Measurements from ENCODE around the gene SERPINB6.
"Not testable (repeated sequence)": the region's sequence is repeated elsewhere in the genome, so short reads cannot be mapped to it uniquely, and the experiment has no call there.

SERPINB6 gene

DNA sequence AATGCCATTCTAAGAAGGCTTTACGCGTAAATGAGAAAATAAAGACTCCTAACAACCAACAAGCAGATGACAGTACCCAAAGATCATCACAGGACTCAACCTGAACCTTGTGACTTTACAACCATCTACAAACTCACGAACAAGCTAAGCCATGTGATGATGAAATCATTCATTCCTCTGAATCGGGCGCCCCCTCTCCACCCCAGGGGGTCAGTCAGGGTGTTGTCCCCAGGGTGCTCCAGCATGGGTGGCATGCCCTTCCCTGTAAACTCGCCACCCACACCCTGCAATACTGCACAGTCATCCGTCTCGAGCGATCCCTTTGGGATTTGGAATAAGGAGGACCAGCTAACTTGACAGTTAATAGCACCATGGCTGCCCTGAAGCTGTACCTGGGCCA is 12.6 kb downstream of the SERPINB6 start:
- no peak for DNase-seq (ENCODE audit: low read depth, low spot score)

DNA sequence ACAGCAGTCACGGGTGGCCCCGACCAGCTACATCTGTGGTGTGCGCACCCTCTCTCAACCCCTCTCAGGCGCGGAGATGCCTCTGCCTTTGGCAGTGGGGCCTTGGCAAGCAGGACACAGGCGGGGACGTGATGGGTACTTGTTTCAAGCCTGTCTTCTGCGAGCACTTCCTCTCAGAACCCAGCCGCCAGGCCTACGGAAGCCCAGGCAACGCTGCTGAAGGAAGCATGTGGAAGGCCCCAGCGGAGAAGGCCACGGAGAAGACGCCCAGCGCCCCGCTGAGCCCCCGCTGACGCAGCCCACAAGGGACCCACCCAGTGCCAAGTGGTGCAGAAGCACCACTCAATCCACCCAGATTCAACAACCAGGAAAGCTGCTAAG is 13.0 kb downstream of the SERPINB6 start:
- no peak for DNase-seq (ENCODE audit: low read depth, low spot score)

DNA sequence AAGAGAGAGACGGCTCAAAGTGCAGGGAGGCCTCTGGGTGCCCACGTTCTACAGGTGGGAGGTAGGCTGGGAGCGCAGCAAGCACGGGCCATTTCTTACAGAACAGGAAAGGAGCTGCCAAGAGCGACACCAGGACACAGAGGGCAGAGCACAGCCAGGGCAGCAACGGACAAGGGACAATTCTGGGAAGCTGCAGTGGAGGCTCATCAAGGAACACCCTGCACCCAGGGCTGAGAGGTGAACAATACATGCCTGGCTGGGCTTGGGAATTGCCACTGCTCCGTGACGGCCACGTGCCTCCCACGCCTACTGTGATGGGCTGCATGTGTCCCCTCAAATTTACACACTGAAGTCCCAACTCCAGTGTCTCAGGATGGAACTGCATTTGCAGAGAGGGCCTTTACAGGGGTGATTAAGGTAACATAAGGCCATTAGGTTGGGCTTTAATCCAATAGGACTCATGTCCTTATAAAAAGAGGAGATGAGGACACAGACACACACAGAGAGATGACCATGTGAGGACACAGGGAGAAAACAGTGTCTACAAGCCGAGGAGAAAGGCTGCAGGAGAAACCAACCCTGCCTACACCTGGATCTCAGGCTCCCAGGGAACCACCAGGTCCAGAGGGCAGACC is 13.6 kb downstream of the SERPINB6 start:
- no peak for DNase-seq (ENCODE audit: low read depth, low spot score)

DNA sequence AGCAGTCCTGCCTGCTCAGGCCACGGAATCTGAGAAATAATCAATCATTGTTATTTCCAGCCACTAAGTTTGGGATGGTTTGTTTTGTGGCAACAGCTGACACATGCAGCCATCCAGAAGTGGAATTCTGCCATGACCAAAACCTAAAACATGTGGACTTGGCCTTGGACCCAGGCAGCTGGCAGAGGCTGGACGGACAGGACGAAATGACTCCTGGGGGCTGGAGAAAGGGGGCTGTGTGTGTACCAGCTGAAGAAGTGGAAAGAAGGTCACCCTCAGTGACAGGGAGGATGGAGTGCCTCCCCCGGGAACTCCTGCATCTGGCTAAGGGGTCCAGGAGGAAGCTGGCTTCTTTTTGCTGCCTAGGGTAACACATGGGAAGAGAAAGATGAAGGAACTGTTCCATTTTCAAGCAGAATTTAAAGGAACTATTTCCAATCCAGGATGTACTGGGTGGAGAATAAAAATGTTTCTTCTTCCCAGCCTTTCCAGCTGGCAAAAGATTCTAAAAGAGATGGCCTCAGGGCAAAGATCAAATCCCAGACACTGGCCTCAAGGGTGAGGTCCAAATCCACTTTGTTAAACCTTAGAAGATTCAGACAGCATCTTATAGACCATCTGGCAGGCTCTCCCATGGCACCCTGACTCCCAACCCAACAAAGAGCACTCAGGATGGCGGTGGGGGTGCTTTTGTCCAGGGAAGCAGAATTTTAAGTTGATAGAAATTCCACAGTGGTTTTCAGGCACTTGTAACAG is 14.3 kb downstream of the SERPINB6 start:
- DNase-seq (ENCODE audit: low read depth, low spot score): no peak

DNA sequence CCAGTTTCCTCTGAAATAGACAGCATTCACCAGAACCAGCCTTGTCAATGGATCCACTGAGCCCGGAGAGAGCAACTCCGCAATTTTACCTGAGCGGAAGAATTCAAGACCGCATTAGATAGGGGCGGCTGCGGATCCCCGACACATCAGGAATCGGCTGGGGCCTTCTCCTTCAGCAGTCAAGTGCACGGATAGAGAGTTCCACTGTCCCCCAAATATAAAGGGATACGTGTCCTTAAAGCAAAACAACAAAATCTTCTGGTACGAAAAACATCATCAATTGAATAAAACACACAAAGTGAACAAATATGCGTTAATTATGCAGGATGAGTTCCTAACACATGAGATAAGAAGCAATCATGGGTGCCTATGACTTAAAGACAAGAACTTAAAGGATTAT is 18.3 kb downstream of the SERPINB6 start:
- DNase-seq (ENCODE audit: low read depth, low spot score): no peak

DNA sequence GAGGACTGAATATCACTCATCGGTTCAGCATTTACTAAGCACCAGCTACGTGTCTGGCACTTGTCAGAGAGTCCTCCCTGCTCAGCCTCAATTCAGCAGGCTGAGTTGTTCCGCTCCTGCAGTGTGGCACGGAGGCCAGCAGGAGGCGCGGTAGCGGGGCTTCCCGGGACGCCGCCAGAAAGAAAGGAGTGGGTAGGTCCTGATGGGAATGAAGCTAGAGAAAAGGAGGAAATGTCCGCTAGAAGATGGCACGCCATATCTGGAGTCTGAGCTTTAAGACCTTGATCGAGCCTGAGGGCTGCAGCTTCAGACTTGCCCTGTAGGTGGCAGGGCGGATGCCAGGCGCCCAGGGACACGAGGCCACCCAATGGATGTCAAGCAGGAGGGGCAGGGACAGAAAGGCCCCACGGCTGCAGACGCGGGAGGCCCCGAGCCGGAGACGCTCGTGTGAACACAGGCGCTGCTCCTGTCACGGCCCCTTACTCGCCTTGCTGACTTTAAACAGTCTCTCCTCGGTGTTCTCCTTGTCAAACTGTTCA is 18.7 kb downstream of the SERPINB6 start:
- DNase-seq (ENCODE audit: low read depth, low spot score): peak; percentile 56

DNA sequence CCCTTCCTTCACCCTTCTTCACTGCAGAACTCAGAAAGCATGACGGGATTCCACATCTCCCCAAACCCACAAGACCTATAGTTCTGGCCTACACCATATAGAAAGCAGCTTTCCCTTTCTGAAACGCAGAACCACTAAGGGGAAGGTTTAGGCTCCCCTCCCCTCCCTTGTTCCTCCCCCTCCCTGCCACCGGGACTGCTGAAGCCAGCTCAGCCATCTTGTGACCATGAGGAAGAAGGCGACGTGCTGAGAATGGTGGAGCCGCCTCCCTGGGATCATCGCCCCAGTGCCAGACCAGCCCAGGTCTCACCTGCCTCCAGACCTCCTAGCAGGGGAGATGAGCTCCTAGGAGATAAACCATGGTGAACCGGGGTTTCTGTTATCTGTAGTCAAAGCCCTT is 19.6 kb downstream of the SERPINB6 start:
- no peak for DNase-seq (ENCODE audit: low read depth, low spot score)

DNA sequence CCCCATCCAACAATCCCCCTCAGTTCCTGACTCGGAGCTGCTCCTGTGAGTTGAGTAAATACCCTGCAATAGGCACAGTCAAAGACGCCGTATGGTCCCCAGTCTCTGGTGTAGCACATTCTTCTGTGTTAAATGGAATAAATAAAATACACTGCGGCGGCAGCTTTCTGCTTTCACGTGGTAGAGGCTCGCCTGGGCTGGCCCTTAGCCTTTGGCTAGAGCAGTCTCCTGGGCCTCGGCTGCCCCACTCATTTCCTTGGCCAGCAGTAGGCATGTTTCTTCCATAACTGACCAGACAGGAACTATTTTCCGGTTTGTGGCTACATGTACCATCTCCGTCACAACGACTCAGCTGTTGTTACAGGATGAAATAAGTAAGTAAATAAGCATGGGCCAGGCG is 20.7 kb downstream of the SERPINB6 start:
- no peak for DNase-seq (ENCODE audit: low read depth, low spot score)

DNA sequence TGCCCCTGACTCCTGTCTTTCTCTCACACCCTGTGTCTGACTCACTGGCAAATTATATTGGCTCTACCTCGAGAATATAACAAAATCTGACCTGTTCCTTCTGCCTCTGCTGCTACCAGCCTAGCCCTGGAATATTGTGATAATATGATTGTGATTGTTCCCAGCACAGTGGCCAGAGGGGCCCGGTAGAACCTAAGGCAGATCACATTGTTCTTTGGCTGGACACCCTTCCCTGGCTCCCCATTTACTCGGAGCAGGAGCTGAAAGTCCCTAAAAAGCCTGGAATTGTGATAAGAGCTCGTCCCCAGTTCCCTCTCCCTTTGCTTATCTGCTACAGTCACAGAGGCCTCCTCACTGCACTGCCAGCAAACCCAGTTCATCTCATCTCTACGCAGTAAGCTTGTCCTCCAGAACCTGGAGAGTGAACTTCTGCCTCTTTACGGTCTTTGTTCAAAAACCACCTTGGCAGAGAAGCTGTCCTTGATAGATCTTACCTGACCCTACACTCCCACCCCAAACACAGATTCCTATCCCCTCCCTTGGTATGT is 21.8 kb downstream of the SERPINB6 start:
- no peak for DNase-seq (ENCODE audit: low read depth, low spot score)

DNA sequence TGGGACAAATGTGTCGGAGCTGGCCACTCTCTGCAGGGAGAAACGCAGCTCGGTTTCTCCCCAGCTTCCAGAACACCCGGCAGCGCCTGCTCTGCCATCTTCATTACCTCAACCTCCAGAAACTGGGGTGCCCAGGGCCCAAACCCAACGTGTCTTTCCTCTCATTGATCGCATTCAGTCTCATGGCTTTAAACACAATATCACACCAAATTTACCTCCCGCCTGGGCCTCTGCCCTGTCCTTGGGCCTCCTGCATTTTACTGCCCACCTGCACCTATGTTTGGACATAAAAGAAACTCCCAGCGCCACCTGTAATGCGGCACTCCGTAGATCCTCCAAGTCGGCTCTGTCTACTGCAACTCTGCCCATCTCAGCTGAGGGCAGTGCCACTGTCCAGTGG is 22.2 kb downstream of the SERPINB6 start:
- no peak for DNase-seq (ENCODE audit: low read depth, low spot score)

DNA sequence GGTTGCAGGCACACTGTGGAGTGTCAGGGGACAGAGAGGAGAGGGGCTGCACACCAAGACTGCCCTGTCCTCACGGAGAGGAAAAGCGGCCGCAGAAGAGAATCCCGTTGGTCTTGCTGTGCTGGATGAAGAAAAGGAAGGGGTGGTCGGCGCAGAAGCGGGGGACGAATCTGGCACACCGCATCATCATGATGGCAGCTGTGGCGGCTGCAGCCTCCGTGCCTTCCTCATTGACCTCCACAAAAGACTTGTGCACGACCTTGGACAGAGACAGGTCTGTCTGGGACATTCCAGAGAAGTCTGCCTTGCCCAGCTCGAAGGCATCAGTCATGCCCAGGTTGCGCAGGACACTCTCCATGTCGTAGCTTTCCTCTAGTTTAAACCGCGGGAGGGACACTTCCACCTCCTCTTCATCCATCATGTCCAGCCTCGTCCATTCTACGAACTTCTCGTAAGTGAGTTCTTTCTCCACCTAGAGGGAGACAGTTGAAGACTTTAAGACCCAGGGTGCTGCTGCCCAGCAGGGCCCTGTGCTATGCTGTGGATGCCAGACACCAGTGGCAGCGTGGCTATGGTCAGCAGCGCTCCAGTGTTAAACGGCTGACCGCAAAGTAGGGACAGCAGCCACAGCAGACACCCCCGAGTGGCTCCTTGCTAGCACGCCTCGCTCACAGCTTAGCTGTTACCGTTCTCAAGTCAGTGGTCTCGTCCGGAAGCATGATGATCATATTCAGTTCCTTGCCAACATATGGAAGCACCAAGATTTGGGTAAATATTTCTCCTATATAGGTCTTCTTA is 22.9 kb downstream of the SERPINB6 start:
- DNase-seq (ENCODE audit: low read depth, low spot score): no peak

DNA sequence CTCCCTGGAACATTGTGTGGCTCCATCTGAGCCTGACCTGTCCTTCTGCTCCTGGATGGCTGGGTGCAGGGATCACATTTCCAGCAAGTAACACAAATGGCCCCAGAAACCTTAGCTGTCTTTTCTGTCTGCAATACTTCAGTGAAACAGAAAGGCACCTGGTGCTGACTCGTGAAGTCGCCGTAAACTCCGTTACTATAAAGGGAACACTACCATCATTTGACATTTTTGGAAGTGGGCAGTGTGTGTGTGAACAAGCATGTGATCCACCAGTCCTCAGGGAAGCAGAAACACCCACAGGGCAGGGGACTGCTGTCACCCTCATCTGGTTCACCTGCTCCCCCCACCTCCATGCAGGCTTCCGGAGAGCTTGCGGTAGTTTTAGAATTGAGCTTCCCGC is 23.9 kb downstream of the SERPINB6 start:
- DNase-seq (ENCODE audit: low read depth, low spot score): no peak

DNA sequence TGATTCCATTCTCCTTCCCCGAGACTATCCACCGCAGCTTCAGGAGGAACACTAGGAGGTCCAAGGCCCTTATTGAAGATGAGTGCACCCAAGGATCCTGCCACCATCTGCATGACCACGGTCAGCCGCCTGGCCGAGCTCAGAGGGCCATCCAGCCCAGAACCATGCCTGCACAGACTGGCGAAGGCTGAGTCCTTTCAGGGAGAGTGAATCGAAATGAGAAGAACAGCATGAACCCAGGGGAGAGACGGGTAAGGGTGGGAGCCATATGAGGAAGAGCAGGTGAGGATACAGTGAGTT is 26.3 kb downstream of the SERPINB6 start:
- DNase-seq (ENCODE audit: low read depth, low spot score): no peak

DNA sequence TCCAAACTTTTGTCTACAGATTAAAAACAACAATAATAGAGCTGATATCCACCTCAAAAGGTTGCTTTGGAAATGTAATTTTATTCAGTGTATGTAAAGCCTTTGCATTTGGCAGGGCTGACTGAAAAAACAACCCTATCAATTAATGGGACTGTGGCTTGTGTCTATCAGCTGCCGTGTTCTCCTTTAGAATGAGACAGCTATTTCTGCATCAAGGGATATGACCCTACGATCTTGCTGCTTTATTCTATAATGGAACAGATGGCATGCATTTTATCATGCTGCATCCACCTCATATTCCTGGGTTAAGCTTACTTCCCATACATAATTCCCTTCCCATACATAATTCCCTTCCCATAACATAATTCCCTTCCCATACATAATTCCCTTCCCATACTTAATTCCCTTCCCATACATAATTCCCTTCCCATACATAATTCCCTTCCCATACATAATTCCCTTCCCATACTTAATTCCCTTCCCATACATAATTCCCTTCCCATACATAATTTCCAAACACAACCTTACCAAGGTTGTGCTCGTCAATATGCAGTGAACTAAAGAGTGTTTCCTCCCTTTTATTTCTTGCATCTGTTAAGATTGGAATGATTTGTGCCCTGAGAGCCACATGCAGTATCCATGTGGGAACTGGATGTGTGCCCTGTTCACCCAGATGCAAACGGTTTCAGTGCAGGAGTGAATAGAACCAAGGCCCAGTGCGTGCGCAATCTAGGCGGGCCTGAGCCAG is 26.8 kb downstream of the SERPINB6 start:
- no peak for DNase-seq (ENCODE audit: low read depth, low spot score)

DNA sequence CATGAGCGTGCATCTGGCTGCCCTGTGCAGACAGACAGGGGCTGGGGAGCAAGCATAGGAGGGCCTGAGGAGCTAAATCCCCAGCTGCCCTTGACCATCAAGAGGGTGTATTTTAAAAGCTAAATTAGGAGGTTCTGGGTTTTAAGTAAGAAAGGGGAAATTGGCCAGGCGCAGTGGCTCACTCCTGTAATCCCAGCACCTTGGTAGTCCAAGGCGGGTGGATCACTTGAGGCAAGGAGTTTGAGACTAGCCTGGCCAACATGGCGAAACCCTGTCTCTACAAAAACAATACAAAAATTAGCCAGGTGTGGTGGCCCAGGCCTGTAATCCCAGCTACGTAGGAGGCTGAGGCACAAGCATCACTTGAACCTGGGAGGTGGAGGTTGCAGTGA is 27.8 kb downstream of the SERPINB6 start:
- DNase-seq (ENCODE audit: low read depth, low spot score): no peak

DNA sequence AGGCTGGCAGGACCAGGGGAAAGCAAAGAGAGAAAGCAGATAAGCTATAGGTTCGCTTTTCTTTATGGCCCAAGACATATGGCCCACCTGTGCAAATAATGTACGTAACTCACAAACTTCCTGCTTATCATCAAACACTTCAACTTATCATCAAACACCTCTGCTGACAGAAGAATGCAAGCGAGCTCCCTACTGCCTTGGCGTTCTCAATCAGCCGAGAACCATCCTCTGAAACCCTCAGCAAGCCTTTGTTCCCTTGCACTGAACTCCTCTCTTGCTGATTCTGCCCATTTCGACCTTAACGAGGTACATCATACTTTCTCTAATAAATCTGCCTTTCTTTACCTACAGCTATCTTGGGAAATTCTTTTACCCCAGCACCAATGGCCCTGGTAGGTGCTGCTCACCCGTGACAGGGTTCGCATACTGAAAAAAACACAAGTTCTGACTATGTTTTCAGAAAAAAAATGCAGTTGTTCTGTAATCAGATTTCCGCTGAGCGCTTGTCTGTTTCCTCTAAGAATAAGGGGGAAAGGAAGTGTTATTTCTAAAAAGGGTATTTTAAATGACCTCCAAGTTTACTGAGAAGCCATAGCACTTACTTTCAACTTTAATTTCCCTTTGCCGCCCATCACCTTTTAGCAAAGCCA is 28.3 kb downstream of the SERPINB6 start:
- DNase-seq (ENCODE audit: low read depth, low spot score): no peak

DNA sequence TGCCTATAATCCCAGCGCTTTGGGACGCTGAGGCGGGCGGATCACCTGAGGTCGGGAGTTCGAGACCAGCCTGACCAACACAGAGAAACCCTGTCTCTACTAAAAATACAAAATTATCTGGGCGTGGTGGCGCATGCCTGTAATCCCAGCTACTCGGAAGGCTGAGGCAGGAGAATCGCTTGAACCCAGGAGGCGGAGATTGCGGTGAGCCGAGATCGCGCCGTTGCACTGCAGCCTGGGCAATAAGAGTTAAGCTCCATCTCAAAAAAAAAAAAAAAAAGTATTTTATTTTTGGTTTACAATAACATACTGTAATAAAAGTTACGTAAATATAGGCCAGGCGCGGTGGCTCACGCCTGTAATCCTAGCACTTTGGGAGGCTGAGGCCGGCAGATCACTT is 29.3 kb downstream of the SERPINB6 start:
- DNase-seq (ENCODE audit: low read depth, low spot score): not testable (repeated sequence)

DNA sequence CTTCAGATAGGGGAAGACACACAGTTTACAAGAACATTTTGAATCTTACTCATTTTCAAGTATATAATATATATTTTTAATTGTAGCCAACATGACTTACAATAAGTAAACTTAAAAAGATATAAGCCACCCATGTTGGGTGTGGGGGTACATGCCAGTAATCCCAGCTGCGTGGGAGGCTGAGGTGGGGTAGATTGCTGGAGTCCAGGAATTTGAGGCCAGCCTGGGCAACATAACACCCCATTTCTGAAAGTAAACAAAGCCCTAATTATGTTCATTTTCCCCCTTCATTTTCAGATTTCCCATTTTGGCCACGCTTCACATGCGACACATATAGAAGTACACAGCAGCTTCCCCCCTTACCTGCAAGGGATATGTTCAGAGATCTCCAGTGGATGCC is 30.5 kb downstream of the SERPINB6 start:
- no peak for DNase-seq (ENCODE audit: low read depth, low spot score)

DNA sequence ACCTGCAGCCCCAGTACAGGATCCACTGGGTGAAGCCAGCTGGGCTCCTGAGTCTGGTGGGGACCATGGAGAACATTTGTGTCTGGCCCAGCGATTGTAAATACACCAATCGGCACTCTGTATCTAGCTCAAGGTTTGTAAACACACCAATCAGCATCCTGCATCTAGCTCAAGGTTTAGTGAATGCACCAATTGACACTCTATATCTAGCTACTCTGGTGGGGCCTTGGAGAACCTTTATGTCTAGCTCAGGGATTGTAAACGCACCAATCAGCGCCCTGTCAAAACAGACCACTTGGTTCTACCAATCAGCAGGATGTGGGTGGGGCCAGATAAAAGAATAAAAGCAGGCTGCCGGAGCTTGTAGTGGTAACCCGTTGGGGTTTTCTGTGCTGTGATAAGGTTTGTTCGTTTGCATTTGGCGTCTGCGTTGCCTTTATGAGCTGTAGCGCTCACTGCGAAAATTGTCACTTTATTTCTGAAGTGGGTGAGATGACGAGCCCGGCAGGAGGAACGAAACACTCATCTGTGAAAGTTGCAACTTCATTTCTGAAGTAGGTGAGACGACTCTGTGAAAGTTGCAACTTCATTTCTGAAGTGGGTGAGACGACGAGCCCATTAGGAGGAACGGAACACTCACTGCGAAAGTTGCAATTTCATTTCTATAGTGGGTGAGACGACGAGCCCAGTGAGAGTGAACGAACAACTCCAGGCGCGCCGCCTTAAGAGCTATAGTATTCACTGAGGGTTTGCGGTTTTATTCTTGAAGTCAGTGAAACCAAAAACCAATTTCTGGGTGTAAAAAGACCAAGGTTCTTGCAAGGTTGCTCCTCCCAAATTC is 31.1 kb downstream of the SERPINB6 start:
- no peak for DNase-seq (ENCODE audit: low read depth, low spot score)

DNA sequence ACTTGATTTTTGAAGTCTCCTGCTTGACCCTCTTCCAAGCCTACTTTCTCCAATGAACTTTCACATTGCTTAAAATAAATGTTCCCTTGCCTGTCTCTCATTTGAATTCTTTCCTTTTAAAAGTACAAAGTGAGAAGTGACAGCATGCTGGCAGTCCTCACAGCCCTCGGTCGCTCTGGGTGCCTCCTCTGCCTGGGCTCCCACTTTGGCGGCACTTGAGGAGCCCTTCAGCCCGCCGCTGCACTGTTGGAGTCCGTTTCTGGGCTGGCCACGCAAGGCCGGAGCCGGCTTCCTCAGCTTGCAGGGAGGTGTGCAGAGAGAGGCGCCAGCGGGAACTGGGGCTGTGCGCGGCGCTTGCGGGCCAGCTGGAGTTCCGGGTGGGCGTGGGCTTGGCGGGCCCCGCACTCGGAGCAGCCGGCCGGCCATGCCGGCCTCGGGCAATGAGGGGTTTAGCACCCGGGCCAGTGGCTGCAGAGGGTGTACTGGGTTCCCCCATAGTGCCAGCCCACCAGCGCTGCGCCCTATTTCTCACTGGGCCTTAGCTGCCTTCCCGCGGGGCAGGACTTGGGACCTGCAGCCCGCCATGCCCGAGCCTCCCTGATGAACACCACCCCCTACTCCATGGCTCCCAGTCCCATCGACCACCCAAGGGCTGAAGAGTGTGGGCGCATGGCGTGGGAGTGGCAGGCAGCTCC is 31.9 kb downstream of the SERPINB6 start:
- no peak for DNase-seq (ENCODE audit: low read depth, low spot score)
